ENCODE data around the gene XYLT1.

The XYLT1 gene

DNA sequence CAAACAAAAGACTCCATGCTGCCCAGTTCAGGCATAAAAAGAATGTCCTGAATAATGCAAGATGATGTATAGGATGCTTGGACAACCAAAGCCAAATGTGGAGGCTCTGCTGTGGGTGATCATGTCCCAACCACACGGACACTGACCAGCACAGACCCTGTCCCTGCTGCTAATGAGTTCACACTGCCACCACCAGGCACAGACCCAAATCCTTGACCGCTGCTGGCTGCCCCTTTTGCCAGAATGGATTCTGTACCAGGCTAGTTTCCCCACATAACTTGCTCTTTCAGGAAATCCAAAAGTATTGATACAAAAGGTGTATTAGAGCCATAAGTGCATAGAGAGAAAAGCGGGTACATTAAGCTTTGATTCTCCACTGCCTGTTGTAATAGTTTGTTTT is 60.9 kb downstream of the XYLT1 start:
- ChIA-PET CTCF (no interaction called here), POLR2A (no interaction called here)

DNA sequence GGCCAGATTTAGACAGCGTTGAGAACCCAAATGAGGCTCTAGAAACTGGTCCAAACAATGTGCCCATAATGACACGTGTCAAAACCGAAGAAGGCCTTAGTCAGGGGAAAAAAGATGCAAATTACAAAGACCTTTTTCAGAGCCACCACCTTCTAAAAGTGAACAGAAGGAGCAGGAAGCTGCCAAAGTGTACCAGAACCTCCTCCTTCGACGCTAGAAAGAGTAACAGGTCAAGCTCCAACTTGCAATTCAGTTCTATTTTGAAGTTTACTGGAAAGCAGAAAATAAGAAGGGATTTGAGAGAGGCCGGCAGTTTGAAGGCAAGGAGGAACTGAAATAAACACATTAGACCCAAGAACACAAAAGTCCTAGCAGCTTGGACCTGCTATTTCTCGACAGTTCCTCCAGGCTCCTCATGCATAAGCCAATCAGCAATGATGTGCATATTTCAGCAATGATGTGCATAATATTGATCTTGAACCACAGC is 61.8 kb downstream of the XYLT1 start:
- no peak for DNase-seq (ENCODE audit: extremely low spot score)
- ChIA-PET POLR2A (no interaction called here), CTCF (no interaction called here)
- TF ChIP-seq FOXK2 (IDR thresholded peaks at IDR 0.05) (no peak), NFRKB (IDR thresholded peaks at IDR 0.05) (no peak), L3MBTL2 (conservative IDR thresholded peaks at IDR 0.05) (no peak), TARDBP (IDR thresholded peaks at IDR 0.05) (no peak), SUZ12 (IDR thresholded peaks at IDR 0.05) (no peak), ELF4 (IDR thresholded peaks at IDR 0.05) (no peak), ARNT (IDR thresholded peaks at IDR 0.05) (no peak), BHLHE40 (IDR thresholded peaks at IDR 0.05; ENCODE audit: borderline replicate concordance) (no peak), HDGF (IDR thresholded peaks at IDR 0.05; ENCODE audit: borderline replicate concordance) (no peak), FOXA1 (IDR thresholded peaks at IDR 0.05) (no peak), LEF1 (IDR thresholded peaks at IDR 0.05; ENCODE audit: borderline replicate concordance) (no peak), FOXM1 (IDR thresholded peaks at IDR 0.05; ENCODE audit: borderline replicate concordance) (no peak), CTBP1 (IDR thresholded peaks at IDR 0.05; ENCODE audit: borderline replicate concordance) (no peak)
- TF ChIP-seq, protein P1, sequence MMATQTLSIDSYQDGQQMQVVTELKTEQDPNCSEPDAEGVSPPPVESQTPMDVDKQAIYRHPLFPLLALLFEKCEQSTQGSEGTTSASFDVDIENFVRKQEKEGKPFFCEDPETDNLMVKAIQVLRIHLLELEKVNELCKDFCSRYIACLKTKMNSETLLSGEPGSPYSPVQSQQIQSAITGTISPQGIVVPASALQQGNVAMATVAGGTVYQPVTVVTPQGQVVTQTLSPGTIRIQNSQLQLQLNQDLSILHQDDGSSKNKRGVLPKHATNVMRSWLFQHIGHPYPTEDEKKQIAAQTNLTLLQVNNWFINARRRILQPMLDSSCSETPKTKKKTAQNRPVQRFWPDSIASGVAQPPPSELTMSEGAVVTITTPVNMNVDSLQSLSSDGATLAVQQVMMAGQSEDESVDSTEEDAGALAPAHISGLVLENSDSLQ (IDR thresholded peaks at IDR 0.05): no peak

More for the DNA sequence above, 60.9 kb downstream of the XYLT1 start:
- no peak for TF ChIP-seq SP1 (IDR thresholded peaks at IDR 0.05)
- TF ChIP-seq L3MBTL2 (conservative IDR thresholded peaks at IDR 0.05): no peak
- TF ChIP-seq SUZ12 (IDR thresholded peaks at IDR 0.05): no peak
- no peak for TF ChIP-seq FOXK2 (IDR thresholded peaks at IDR 0.05)
- no peak for TF ChIP-seq BHLHE40 (IDR thresholded peaks at IDR 0.05; ENCODE audit: borderline replicate concordance)
- DNase-seq (ENCODE audit: extremely low spot score): no peak

DNA sequence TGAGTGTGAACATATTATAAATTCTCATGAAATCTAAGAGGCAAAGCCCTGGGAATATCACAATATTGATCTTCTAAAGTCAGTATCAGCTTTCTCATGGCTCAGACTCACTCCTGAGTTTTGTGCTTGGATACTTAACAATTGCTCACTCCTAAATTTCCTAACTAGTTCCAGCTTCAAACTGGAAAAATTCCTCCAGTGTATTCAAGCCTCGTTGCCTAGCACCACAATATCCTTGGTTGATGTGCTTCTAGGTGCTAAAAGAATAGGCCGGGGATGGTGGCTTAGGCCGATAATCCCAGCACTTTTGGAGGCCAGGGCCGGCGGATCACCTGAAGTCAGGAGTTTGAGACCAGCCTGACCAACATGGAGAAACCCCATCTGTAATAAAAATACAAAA is 62.5 kb downstream of the XYLT1 start:
- no peak for TF ChIP-seq FOXK2 (IDR thresholded peaks at IDR 0.05)
- TF ChIP-seq SUZ12 (IDR thresholded peaks at IDR 0.05): no peak
- no peak for TF ChIP-seq FOXM1 (IDR thresholded peaks at IDR 0.05; ENCODE audit: borderline replicate concordance)
- TF ChIP-seq LEF1 (IDR thresholded peaks at IDR 0.05; ENCODE audit: borderline replicate concordance): no peak
- no peak for TF ChIP-seq HDGF (IDR thresholded peaks at IDR 0.05; ENCODE audit: borderline replicate concordance)
- no peak for TF ChIP-seq BHLHE40 (IDR thresholded peaks at IDR 0.05; ENCODE audit: borderline replicate concordance)
- TF ChIP-seq ARNT (IDR thresholded peaks at IDR 0.05): no peak
- no peak for TF ChIP-seq ZNF384 (IDR thresholded peaks at IDR 0.05)
- ChIA-PET POLR2A (no interaction called here), CTCF (no interaction called here)
- no peak for DNase-seq (ENCODE audit: extremely low spot score)

DNA sequence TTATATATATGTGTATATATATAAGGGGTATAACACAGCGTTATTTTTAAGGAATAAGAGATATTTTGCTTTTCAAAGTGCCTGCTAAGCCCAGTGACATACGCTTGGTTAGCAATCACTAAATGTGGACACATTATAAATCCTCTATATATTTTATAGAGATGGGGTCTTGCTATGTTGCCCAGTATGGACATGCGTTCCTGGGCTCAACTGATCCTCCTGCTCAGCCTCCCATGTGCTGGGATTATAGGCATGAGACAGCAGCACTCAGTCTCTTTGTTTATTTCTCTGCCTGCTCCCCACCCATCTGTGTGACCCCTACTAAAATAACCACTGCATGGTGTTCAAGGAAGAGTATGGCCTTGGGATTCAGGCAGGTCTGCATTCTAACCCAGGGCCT is 63.4 kb downstream of the XYLT1 start:
- DNase-seq (ENCODE audit: extremely low spot score): no peak
- TF ChIP-seq FOXK2 (IDR thresholded peaks at IDR 0.05) (no peak), L3MBTL2 (conservative IDR thresholded peaks at IDR 0.05) (no peak), BHLHE40 (IDR thresholded peaks at IDR 0.05; ENCODE audit: borderline replicate concordance) (no peak), ARNT (IDR thresholded peaks at IDR 0.05) (no peak), LEF1 (IDR thresholded peaks at IDR 0.05; ENCODE audit: borderline replicate concordance) (no peak), ZNF384 (IDR thresholded peaks at IDR 0.05) (no peak), ELF4 (IDR thresholded peaks at IDR 0.05) (no peak), HDGF (IDR thresholded peaks at IDR 0.05; ENCODE audit: borderline replicate concordance) (no peak), FOXA1 (IDR thresholded peaks at IDR 0.05) (no peak)
- TF ChIP-seq, protein P1 (IDR thresholded peaks at IDR 0.05): no peak
- ChIA-PET CTCF (no interaction called here), POLR2A (no interaction called here)

DNA sequence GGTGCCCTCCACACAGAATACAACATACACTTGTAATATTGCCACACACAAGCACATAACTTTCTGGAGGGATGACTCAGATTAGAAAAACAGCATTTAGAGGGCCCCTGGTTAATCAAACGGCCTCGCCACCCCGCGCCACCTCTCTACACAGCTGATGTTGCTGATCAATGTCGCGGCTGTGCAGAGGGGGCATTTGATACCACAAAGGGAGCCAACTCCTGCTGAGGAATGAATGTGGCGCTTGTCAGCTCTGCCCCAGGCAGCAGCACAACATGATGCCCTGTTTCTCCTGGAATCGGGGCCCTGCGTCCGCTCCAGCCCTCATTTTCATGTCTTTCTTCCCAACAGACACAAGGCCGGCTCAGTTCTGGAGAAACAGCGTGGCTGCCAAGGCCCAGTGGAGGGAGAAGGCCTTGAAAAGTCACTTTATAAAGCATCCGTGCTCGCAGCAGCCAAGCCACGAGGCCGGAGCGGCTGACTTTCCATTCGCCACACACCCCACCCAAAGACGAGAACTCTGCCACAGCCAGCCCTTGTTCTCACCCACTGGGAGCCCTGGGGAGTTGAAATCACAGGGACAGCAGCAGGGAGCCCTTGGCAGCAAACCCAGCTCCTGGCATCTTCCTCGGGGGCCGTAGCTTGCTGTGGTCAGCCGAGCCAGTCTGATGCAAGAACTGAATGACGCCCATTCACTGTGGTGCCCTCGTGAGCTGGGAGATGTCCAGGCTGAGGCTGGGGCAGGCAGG is 65.6 kb downstream of the XYLT1 start:
- TF ChIP-seq NFRKB (IDR thresholded peaks at IDR 0.05): no peak
- no peak for TF ChIP-seq BHLHE40 (IDR thresholded peaks at IDR 0.05; ENCODE audit: borderline replicate concordance)
- TF ChIP-seq FOXA1 (IDR thresholded peaks at IDR 0.05): no peak
- no peak for TF ChIP-seq SUZ12 (IDR thresholded peaks at IDR 0.05)
- no peak for TF ChIP-seq HDGF (IDR thresholded peaks at IDR 0.05; ENCODE audit: borderline replicate concordance)
- TF ChIP-seq FOXK2 (IDR thresholded peaks at IDR 0.05): no peak
- DNase-seq (ENCODE audit: extremely low spot score): no peak
- ChIA-PET CTCF (no interaction called here), POLR2A (no interaction called here)

DNA sequence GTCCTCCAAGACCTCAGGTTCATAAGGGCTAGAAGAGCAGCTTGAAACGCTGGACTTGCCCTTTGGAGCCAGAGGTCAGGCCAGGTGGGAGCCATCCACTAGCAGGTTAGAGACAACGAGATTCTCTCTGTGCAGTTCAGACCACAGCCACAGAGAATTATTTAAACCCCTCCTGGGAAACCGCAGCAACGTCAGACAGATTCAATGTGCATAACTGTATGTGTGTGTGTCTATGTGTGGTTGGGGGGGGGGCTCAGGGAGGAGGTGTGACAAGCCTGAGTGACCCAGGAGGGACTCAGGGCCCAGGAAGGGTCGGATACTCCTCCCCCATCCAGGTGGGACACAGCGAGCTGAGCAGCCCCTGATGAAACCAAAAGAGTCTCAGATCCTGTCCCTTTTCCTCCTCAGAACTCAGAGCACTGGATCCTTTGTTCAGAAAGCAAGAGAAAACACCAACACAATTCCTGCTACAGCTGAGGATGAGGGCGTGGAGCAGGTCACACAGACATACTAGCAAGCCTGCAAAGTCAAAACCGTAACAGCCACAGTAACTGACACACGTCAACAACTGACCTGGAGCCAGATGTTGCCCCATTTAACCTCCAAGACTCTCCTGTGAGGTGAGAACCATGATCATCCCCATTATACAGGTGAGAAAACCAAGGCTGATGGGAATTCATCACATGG is 66.8 kb downstream of the XYLT1 start:
- DNase-seq (ENCODE audit: extremely low spot score): no peak
- CTCF ChIA-PET: no interaction called here
- POLR2A ChIA-PET: no interaction called here
- no peak for TF ChIP-seq TARDBP (IDR thresholded peaks at IDR 0.05)

DNA sequence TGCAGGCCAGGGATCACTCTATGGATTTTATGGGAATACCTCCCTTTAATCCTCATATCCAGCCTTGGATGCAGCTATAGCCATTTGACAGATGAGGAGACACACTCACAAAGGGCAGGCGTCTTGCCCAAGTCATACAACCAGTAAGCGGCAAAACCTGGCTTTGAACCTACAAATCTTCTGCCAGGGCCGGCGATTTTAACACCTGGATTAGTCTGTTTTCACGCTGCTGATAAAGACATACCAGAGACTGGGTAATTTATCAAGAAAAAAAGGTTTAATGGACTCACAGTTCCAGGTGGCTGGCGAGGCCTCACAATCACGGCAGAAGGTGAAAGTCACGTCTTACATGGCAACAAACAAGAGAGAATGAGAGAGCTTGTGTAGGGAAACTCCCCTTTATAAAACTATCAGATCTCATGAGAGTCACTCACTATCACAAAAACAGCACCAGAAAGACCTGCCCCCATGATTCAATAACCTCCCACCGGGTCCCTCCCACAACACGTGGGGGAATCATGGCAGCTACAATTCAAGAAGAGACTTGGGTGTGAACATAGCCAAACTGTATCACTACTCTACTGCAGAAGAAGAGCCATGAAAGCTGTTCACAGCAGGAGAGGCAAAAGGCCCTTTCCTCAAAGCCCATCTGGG is 67.5 kb downstream of the XYLT1 start:
- TF ChIP-seq FOXK2 (IDR thresholded peaks at IDR 0.05) (no peak), CTBP1 (IDR thresholded peaks at IDR 0.05; ENCODE audit: borderline replicate concordance) (no peak), SUZ12 (IDR thresholded peaks at IDR 0.05) (no peak), L3MBTL2 (conservative IDR thresholded peaks at IDR 0.05) (no peak), BHLHE40 (IDR thresholded peaks at IDR 0.05; ENCODE audit: borderline replicate concordance) (no peak), LEF1 (IDR thresholded peaks at IDR 0.05; ENCODE audit: borderline replicate concordance) (no peak), ELF4 (IDR thresholded peaks at IDR 0.05) (no peak), ARNT (IDR thresholded peaks at IDR 0.05) (no peak), FOXA1 (IDR thresholded peaks at IDR 0.05) (no peak), ZNF384 (IDR thresholded peaks at IDR 0.05) (no peak), FOXM1 (IDR thresholded peaks at IDR 0.05; ENCODE audit: borderline replicate concordance) (no peak), NFRKB (IDR thresholded peaks at IDR 0.05) (no peak)
- TF ChIP-seq, protein P1 (IDR thresholded peaks at IDR 0.05): no peak
- CTCF ChIA-PET: no interaction called here
- POLR2A ChIA-PET: no interaction called here

More for the DNA sequence above, 67.5 kb downstream of the XYLT1 start:
- no peak for DNase-seq (ENCODE audit: extremely low spot score)
